Neural cell (in vitro differentiated cells): Measurements from ENCODE around the gene ARID4A.

Source experiments
- CTCF ChIP-seq: fragments of 450-650 bp; IDR thresholded peaks from 2 replicates; pipeline ENCODE4 v1.5.1; 2014; ENCODE audit warnings: antibody characterized with exemption, mild to moderate bottlenecking, moderate library complexity; ENCODE audit not compliant: poor library complexity, severe bottlenecking
- EZH2 ChIP-seq: fragments of 200-600, 300-800 bp; shearing (Covaris generic), sonication (generic); IDR thresholded peaks from 2 replicates; pipeline ENCODE4 v1.6.1; 2014; ENCODE audit warnings: antibody characterized with exemption, low read length, borderline replicate concordance, mild to moderate bottlenecking; ENCODE audit not compliant: insufficient read depth, poor library complexity, severe bottlenecking
- POLR2AphosphoS5 ChIP-seq: IDR thresholded peaks from 2 replicates; pipeline ENCODE4 v1.6.1; 2012
- RAD21 ChIP-seq: fragments of 450-650 bp; conservative IDR thresholded peaks from 2 replicates; pipeline ENCODE4 v1.6.1; 2014; ENCODE audit warnings: antibody characterized with exemption, mild to moderate bottlenecking, moderate library complexity
- TAF1 ChIP-seq: IDR thresholded peaks from 2 replicates; pipeline ENCODE4 v1.6.1; 2012; ENCODE audit warnings: low read depth

DNA sequence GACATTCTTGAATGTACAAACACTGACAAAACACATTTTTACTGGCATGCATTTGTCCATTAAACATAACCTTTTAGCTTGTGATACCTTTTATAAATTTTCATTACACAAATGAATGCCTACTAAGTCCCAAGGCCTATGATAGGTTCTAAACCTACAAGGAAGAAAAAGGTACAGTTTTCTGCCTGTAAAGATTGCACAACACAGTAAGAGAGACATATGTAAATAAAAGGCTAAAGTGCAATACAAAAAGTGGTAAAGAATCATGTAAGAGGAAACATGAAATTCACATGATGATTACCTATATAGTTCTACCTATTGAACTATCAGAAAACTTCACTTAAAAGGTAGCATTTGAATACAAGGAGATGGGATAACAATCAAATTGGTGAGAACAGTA, 14.6 kb upstream of the ARID4A start:
- TF ChIP-seq TAF1 (no peak), POLR2AphosphoS5 (no peak), CTCF (no peak), EZH2 (no peak), RAD21 (no peak)
